IMR-90 (cell line): ENCODE measurements around the gene ALG6.

Experiments
- CEBPB ChIP-seq: IDR thresholded peaks from 2 replicates; pipeline ENCODE4 v1.6.1; 2012; ENCODE audit warnings: low read depth, low read length, improper control_type of control experiment
- CHD1 ChIP-seq: IDR thresholded peaks from 2 replicates; pipeline ENCODE4 v1.6.1; 2012; ENCODE audit warnings: low read depth, low read length, improper control_type of control experiment
- FOS ChIP-seq: fragments of 150-350 bp; IDR thresholded peaks from 2 replicates; pipeline ENCODE4 v1.6.1; 2016; ENCODE audit warnings: low read depth, low read length
- MAFK ChIP-seq: IDR thresholded peaks from 2 replicates; pipeline ENCODE4 v1.6.1; 2012; ENCODE audit warnings: low read depth, low read length, improper control_type of control experiment
- MXI1 ChIP-seq: IDR thresholded peaks from 2 replicates; pipeline ENCODE4 v1.6.1; 2012; ENCODE audit warnings: low read depth, mild to moderate bottlenecking, low read length, moderate library complexity, borderline replicate concordance
- NFE2L2 ChIP-seq: fragments of 150-350 bp; IDR thresholded peaks from 2 replicates; pipeline ENCODE4 v1.6.1; 2016; ENCODE audit warnings: low read depth, mild to moderate bottlenecking, low read length
- POLR2A ChIP-seq: IDR thresholded peaks from 2 replicates; pipeline ENCODE4 v1.6.1; 2012; ENCODE audit warnings: mild to moderate bottlenecking, low read depth, low read length
- RAD21 ChIP-seq: IDR thresholded peaks from 2 replicates; pipeline ENCODE4 v1.6.1; 2012; ENCODE audit warnings: low read length, improper control_type of control experiment
- RCOR1 ChIP-seq: IDR thresholded peaks from 2 replicates; pipeline ENCODE4 v1.6.1; 2012; ENCODE audit warnings: mild to moderate bottlenecking, low read length, improper control_type of control experiment; ENCODE audit not compliant: insufficient replicate concordance
- SMC3 ChIP-seq: fragments of 150-350 bp; IDR thresholded peaks from 2 replicates; pipeline ENCODE4 v1.6.1; 2016; ENCODE audit warnings: low read depth, mild to moderate bottlenecking, antibody characterized with exemption, low read length, moderate library complexity
- USF2 ChIP-seq: fragments of 150-350 bp; IDR thresholded peaks from 2 replicates; pipeline ENCODE4 v1.6.1; 2017; ENCODE audit warnings: mild to moderate bottlenecking, antibody characterized with exemption, low read length, low read depth
- TF ChIP-seq, protein P1 (sequence below): conservative IDR thresholded peaks from 2 replicates; pipeline ENCODE4 v1.5.1; 2012; ENCODE audit warnings: mild to moderate bottlenecking, low read depth, low read length, improper control_type of control experiment

DNA sequence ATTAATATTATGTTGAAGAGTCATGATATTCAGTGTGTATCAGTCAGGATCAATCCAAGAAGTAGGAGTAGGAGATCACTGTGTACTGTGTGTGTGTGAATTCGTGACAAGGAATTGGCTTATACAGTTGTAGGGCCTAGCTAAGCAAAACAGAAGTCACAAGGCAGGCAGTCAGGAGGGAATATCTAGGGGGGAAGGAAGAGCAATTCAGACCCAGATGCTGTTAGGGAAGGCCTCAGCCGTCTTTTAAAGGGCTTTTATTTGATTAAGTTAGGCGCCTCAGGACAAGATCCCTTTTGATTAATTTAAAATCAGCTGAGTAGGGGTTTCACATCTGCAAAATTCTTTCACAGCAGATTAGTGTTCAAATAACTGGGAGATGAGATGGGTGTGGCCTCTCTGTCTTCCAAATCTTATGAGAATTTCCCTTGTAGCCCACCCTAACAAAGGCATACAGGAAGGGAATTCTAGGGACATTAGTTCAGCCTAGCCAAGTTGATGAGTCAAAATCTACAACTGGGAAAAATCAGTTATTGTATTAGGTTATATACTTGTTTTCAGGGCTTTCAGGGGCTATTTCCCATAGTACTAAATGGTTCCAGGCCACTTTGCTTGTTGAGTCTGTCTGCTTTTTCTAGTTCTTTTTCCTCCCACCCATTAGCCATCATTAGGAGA is 47.4 kb downstream of the ALG6 start:
- TF ChIP-seq CHD1 = no peak
- TF ChIP-seq POLR2A = no peak
- no peak for TF ChIP-seq MAFK
- TF ChIP-seq, protein P1, sequence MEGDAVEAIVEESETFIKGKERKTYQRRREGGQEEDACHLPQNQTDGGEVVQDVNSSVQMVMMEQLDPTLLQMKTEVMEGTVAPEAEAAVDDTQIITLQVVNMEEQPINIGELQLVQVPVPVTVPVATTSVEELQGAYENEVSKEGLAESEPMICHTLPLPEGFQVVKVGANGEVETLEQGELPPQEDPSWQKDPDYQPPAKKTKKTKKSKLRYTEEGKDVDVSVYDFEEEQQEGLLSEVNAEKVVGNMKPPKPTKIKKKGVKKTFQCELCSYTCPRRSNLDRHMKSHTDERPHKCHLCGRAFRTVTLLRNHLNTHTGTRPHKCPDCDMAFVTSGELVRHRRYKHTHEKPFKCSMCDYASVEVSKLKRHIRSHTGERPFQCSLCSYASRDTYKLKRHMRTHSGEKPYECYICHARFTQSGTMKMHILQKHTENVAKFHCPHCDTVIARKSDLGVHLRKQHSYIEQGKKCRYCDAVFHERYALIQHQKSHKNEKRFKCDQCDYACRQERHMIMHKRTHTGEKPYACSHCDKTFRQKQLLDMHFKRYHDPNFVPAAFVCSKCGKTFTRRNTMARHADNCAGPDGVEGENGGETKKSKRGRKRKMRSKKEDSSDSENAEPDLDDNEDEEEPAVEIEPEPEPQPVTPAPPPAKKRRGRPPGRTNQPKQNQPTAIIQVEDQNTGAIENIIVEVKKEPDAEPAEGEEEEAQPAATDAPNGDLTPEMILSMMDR = no peak
- TF ChIP-seq NFE2L2 = no peak
- TF ChIP-seq SMC3 = no peak
- no peak for TF ChIP-seq RCOR1
- TF ChIP-seq FOS = no peak
- TF ChIP-seq USF2 = no peak
- TF ChIP-seq CEBPB = no peak
- no peak for TF ChIP-seq MXI1
- TF ChIP-seq RAD21 = no peak
